GM23338 (cell line): ENCODE results near the gene OPN1LW. TPM values are rescaled to one million over a fixed set of nuclear protein-coding genes. Genes with fewer than 3 reads are reported as not detected.

Experiments
- ATAC-seq: fragments of 200-7000 bp; cut with Tn5 transposase; 3 replicates; pipeline ENCODE4 v1.9.1; 2020
- DNase-seq: peaks from one replicate; pipeline ENCODE4 v3.0.0-alpha.2; 2015; ENCODE audit warnings: low spot score
- H2AFZ ChIP-seq: fragments of 200-600 bp; sonication (generic); 2 replicates; pipeline ENCODE4 v1.8.0; 2016; ENCODE audit warnings: antibody characterized with exemption, mild to moderate bottlenecking, moderate library complexity
- H3F3A ChIP-seq: fragments of 200-600 bp; sonication (generic); replicated peaks from 2 replicates; pipeline ENCODE4 v1.8.0; 2017; ENCODE audit warnings: antibody characterized with exemption, mixed run types, low read depth
- H3K27ac ChIP-seq: fragments of 200-600 bp; sonication (generic); 2 replicates; pipeline ENCODE4 v1.6.1; 2016; ENCODE audit warnings: low read depth
- H3K27me3 ChIP-seq: fragments of 200-600 bp; sonication (generic); 2 replicates; pipeline ENCODE4 v1.8.0; 2016; ENCODE audit warnings: mild to moderate bottlenecking, mixed run types, moderate library complexity; ENCODE audit not compliant: insufficient read depth
- H3K36me3 ChIP-seq: fragments of 200-600 bp; sonication (generic); 2 replicates; pipeline ENCODE4 v1.8.0; 2016; ENCODE audit warnings: mild to moderate bottlenecking; ENCODE audit not compliant: insufficient read depth
- H3K4me1 ChIP-seq: fragments of 200-600 bp; sonication (generic); 2 replicates; pipeline ENCODE4 v1.8.0; 2016; ENCODE audit warnings: mild to moderate bottlenecking, moderate library complexity; ENCODE audit not compliant: insufficient read depth
- H3K4me2 ChIP-seq: fragments of 200-600 bp; sonication (generic); 2 replicates; pipeline ENCODE4 v1.7.1; 2017; ENCODE audit warnings: mixed run types
- H3K4me3 ChIP-seq: fragments of 200-600 bp; sonication (generic); 2 replicates; pipeline ENCODE4 v1.6.1; 2016; ENCODE audit warnings: mixed run types
- H3K79me2 ChIP-seq: fragments of 200-600 bp; sonication (generic); replicated peaks from 2 replicates; pipeline ENCODE4 v1.8.0; 2017; ENCODE audit warnings: mild to moderate bottlenecking; ENCODE audit not compliant: insufficient read depth
- H3K9me2 ChIP-seq: fragments of 200-600 bp; sonication (generic); 2 replicates; pipeline ENCODE4 v1.8.0; 2017; ENCODE audit not compliant: insufficient read depth
- H4K20me1 ChIP-seq: fragments of 200-600 bp; sonication (generic); replicated peaks from 2 replicates; pipeline ENCODE4 v1.8.0; 2017; ENCODE audit warnings: mild to moderate bottlenecking; ENCODE audit not compliant: insufficient read depth
- H3K27ac Mint-ChIP-seq: 2 replicates; pipeline ENCODE4 v1.8.0; 2020; ENCODE audit warnings: inconsistent platforms, mild to moderate bottlenecking, moderate library complexity, mixed read lengths
- H3K27me3 Mint-ChIP-seq: 3 replicates; pipeline ENCODE4 v1.8.0; 2022; ENCODE audit warnings: low read depth, mild to moderate bottlenecking, moderate library complexity, mixed read lengths, inconsistent platforms; ENCODE audit not compliant: insufficient read depth, poor library complexity
- H3K36me3 Mint-ChIP-seq: 3 replicates; pipeline ENCODE4 v1.8.0; 2021; ENCODE audit warnings: low read depth, mild to moderate bottlenecking, inconsistent platforms, moderate library complexity, mixed read lengths
- H3K4me1 Mint-ChIP-seq: 3 replicates; pipeline ENCODE4 v1.8.0; 2020; ENCODE audit warnings: mild to moderate bottlenecking, inconsistent platforms, mixed read lengths
- H3K4me3 Mint-ChIP-seq: 3 replicates; pipeline ENCODE4 v1.8.0; 2021; ENCODE audit warnings: moderate library complexity, mild to moderate bottlenecking, inconsistent platforms, mixed read lengths
- H3K9me3 Mint-ChIP-seq: 3 replicates; pipeline ENCODE4 v1.8.0; 2020; ENCODE audit warnings: moderate library complexity, mild to moderate bottlenecking, inconsistent platforms, mixed read lengths
- CTCF ChIP-seq, 2 experiments: fragments of 200-600 bp in 1 of 2; sonication (generic) in 1 of 2; conservative IDR thresholded peaks; 2 replicates each; pipeline versions ENCODE4 v1.5.1 to v1.6.1; 2016 to 2017; ENCODE audit warnings: antibody characterized with exemption in 2 of 2, low read depth in 2 of 2, mild to moderate bottlenecking in 2 of 2, moderate library complexity in 1 of 2
- ETS1 ChIP-seq: IDR thresholded peaks from 2 replicates; pipeline ENCODE4 v1.6.1; 2016; ENCODE audit warnings: antibody characterized with exemption
- JUNB ChIP-seq: IDR thresholded peaks from one replicate; pipeline ENCODE4 v1.6.1; 2016; ENCODE audit warnings: antibody characterized with exemption; ENCODE audit not compliant: unreplicated experiment
- NANOG ChIP-seq: IDR thresholded peaks from 2 replicates; pipeline ENCODE4 v1.6.1; 2016; ENCODE audit warnings: antibody characterized with exemption, borderline replicate concordance
- POLR2AphosphoS5 ChIP-seq: IDR thresholded peaks from 2 replicates; pipeline ENCODE4 v1.6.1; 2016; ENCODE audit warnings: antibody characterized with exemption, low read depth
- REST ChIP-seq: IDR thresholded peaks from one replicate; pipeline ENCODE4 v1.6.1; 2018; ENCODE audit warnings: antibody characterized with exemption; ENCODE audit not compliant: unreplicated experiment
- ZNF331 ChIP-seq: fragments of 250-450 bp; sonication (Bioruptor Pico); IDR thresholded peaks from 2 replicates; pipeline ENCODE4 v1.5.0; 2020; ENCODE audit warnings: low read depth, mild to moderate bottlenecking, moderate library complexity
- ZNF462 ChIP-seq: fragments of 250-450 bp; sonication (Bioruptor Pico); IDR thresholded peaks from 2 replicates; pipeline ENCODE4 v1.5.0; 2020; ENCODE audit warnings: mild to moderate bottlenecking, moderate library complexity
- polyA plus RNA-seq: library from polyadenylated mRNA; unstranded; fragments of >200 nt; fragmentation: Nextera tagmentation; extraction: Ambion mirVana; gene quantifications from 2 replicates; pipeline ENCODE4 v1.2.1, GENCODE V29; 2016
- total RNA-seq: library from RNA; depleted of rRNA; stranded (reverse); fragments of >200 nt; shearing (Covaris generic); gene quantifications from 2 replicates; pipeline ENCODE4 v1.2.3, GENCODE V29; 2014

Gene OPN1LW
- total and polyA plus RNA-seq, 2 experiments from 2014 or later, result not detected

GRCh38 chrX:154098551-154098950 is 45.5 kb upstream of the OPN1LW start (continued):
- TF ChIP-seq ZNF462 (CRISPR knock-in tag) (no peak), JUNB (no peak), POLR2AphosphoS5 (no peak), ZNF331 (CRISPR knock-in tag) (no peak)

GRCh38 chrX:154113729-154114128 is 30.3 kb upstream of the OPN1LW start:
- DNase-seq (no peak), ATAC-seq (no peak)
- H3K4me1 ChIP-seq, result no peaks in the 10 kb centered on the region
- no peaks in the 10 kb centered on the region; the same call in 2 of the 3 replicates for H3K9me3 Mint-ChIP-seq
- no peaks in the 10 kb centered on the region for H3K27me3 ChIP-seq
- TF ChIP-seq CTCF (conservative IDR thresholded peaks at IDR 0.05; ENCODE audit: low read depth in 2 of 2) (no peak), NANOG (no peak), REST (no peak), JUNB (no peak), ETS1 (no peak)
- no peaks in the 10 kb centered on the region for H3K9me2 ChIP-seq
- H3K4me1 Mint-ChIP-seq, result peaks cover 4% of the 10 kb centered on the region; the same call in 2 of the 3 replicates
- H3K4me3 ChIP-seq, result no peak overlapping the region
- H3K36me3 Mint-ChIP-seq, result no peaks in the 10 kb centered on the region
- H3K4me3 Mint-ChIP-seq, result no peak overlapping the region
- H3K36me3 ChIP-seq, result no peaks in the 10 kb centered on the region
- H3F3A ChIP-seq, result no peaks in the 10 kb centered on the region
- H3K27ac Mint-ChIP-seq, result no peak overlapping the region
- H2AFZ ChIP-seq, result no peak overlapping the region
- H3K27ac ChIP-seq, result no peak overlapping the region
- no peaks in the 10 kb centered on the region for H3K79me2 ChIP-seq
- H4K20me1 ChIP-seq, result no peaks in the 10 kb centered on the region
- no peak overlapping the region for H3K4me2 ChIP-seq
- H3K27me3 Mint-ChIP-seq, result no peaks in the 10 kb centered on the region
